IMR-90 (cell line): ENCODE data around the gene WIPF2. TPM values are rescaled to one million over a fixed set of nuclear protein-coding genes. Genes with fewer than 3 reads are reported as not detected.

Source experiments
- ATAC-seq: fragments of 200-7000 bp; cut with Tn5 transposase; 2 replicates; pipeline ENCODE4 v1.9.1; 2020; ENCODE audit warnings: low read depth, mild to moderate bottlenecking, moderate library complexity
- BruUV-seq: library from RNA; stranded (reverse); fragments of 400-500 nt; replicated peaks from 2 replicates; lab custom pipeline; 2021; lab: Mats Ljungman, UMichigan
- CTCF ChIA-PET: fragments of 300-600 bp; formaldehyde crosslinking; extraction: SDS; loops from one replicate; lab custom pipeline; 2021; ENCODE audit warnings: antibody characterized with exemption; lab: Yijun Ruan, JAX
- POLR2A ChIA-PET: fragments of 300-600 bp; sonication (Branson Sonifier 250); formaldehyde crosslinking; loops from one replicate; lab custom pipeline; 2022; ENCODE audit warnings: antibody characterized with exemption; ENCODE audit not compliant: unreplicated experiment; lab: Charles Lee
- DNase-seq: peaks from one replicate; pipeline ENCODE4 v3.0.0; 2013
- H2AFZ ChIP-seq: replicated peaks from 2 replicates; pipeline ENCODE3; 2013; ENCODE audit warnings: low read length, mild to moderate bottlenecking; ENCODE audit not compliant: poor library complexity
- H2AK5ac ChIP-seq: 2 replicates; pipeline ENCODE4 v1.6.1; 2013; ENCODE audit warnings: low read depth, low read length, inconsistent platforms
- H2AK9ac ChIP-seq: replicated peaks from 2 replicates; pipeline ENCODE3; 2013; ENCODE audit warnings: mild to moderate bottlenecking, low read depth, low read length, moderate library complexity; ENCODE audit not compliant: poor library complexity
- H2BK120ac ChIP-seq: 2 replicates; pipeline ENCODE4 v1.6.1; 2013; ENCODE audit warnings: low read depth, low read length, inconsistent platforms
- H2BK15ac ChIP-seq: 3 replicates; pipeline ENCODE4 v1.6.1; 2013; ENCODE audit warnings: low read depth, low read length, inconsistent platforms
- H2BK20ac ChIP-seq: 2 replicates; pipeline ENCODE4 v1.6.1; 2013; ENCODE audit warnings: low read depth, mild to moderate bottlenecking, inconsistent platforms, low read length, moderate library complexity
- H2BK5ac ChIP-seq: 2 replicates; pipeline ENCODE4 v1.6.1; 2013; ENCODE audit warnings: mild to moderate bottlenecking, low read depth, low read length, inconsistent platforms; ENCODE audit not compliant: poor library complexity, severe bottlenecking
- H3K14ac ChIP-seq: replicated peaks from 2 replicates; pipeline ENCODE4 v1.6.1; 2013; ENCODE audit warnings: low read depth, low read length, inconsistent platforms
- H3K18ac ChIP-seq: 2 replicates; pipeline ENCODE4 v1.6.1; 2013; ENCODE audit warnings: low read depth, low read length, control low read depth
- H3K23ac ChIP-seq: 2 replicates; pipeline ENCODE4 v1.6.1; 2013; ENCODE audit warnings: low read depth, low read length, inconsistent platforms
- H3K27ac ChIP-seq: 2 replicates; pipeline ENCODE4 v1.5.1; 2013; ENCODE audit warnings: mild to moderate bottlenecking, control low read depth, low read length; ENCODE audit not compliant: insufficient read depth
- H3K27me3 ChIP-seq: 2 replicates; pipeline ENCODE4 v1.6.1; 2013; ENCODE audit warnings: low read length; ENCODE audit not compliant: control insufficient read depth, insufficient read depth
- H3K36me3 ChIP-seq: 2 replicates; pipeline ENCODE4 v1.6.1; 2013; ENCODE audit warnings: low read length, mixed read lengths; ENCODE audit not compliant: control insufficient read depth, insufficient read depth
- H3K4ac ChIP-seq: 2 replicates; pipeline ENCODE4 v1.6.1; 2013; ENCODE audit warnings: low read depth, low read length, inconsistent platforms
- H3K4me1 ChIP-seq: 2 replicates; pipeline ENCODE4 v1.6.1; 2013; ENCODE audit warnings: low read length, mixed read lengths; ENCODE audit not compliant: control insufficient read depth, insufficient read depth
- H3K4me2 ChIP-seq: 2 replicates; pipeline ENCODE4 v1.6.1; 2013; ENCODE audit warnings: low read depth, mild to moderate bottlenecking, control low read depth, low read length, moderate library complexity
- H3K4me3 ChIP-seq: 2 replicates; pipeline ENCODE4 v1.5.1; 2013; ENCODE audit warnings: low read depth, mild to moderate bottlenecking, control low read depth, low read length, moderate library complexity; ENCODE audit not compliant: insufficient read depth
- H3K56ac ChIP-seq: 2 replicates; pipeline ENCODE4 v1.6.1; 2013; ENCODE audit warnings: low read length, inconsistent platforms; ENCODE audit not compliant: insufficient read depth; ENCODE audit errors: extremely low read depth
- H3K79me1 ChIP-seq, 2 experiments: 2 replicates each; pipeline ENCODE4 v1.6.1; 2013; ENCODE audit warnings: low read length in 2 of 2, inconsistent platforms in 1 of 2, low read depth in 1 of 2
- H3K9ac ChIP-seq: 2 replicates; pipeline ENCODE4 v1.6.1; 2013; ENCODE audit warnings: low read depth, low read length, control low read depth
- H3K9me1 ChIP-seq: 2 replicates; pipeline ENCODE4 v1.6.1; 2013; ENCODE audit warnings: low read length, inconsistent platforms; ENCODE audit not compliant: insufficient read depth
- H3K9me3 ChIP-seq: 2 replicates; pipeline ENCODE4 v1.6.1; 2013; ENCODE audit warnings: low read length; ENCODE audit not compliant: control insufficient read depth, insufficient read depth
- H4K20me1 ChIP-seq: 2 replicates; pipeline ENCODE4 v1.6.1; 2013; ENCODE audit warnings: low read length, inconsistent platforms; ENCODE audit not compliant: insufficient read depth
- H4K5ac ChIP-seq: 2 replicates; pipeline ENCODE4 v1.6.1; 2013; ENCODE audit warnings: mild to moderate bottlenecking, low read depth, low read length, control low read depth
- H4K8ac ChIP-seq, 2 experiments: 2 replicates each; pipeline ENCODE4 v1.6.1; 2013; ENCODE audit warnings: low read depth in 2 of 2, low read length in 2 of 2, control low read depth in 1 of 2, inconsistent platforms in 1 of 2
- H4K91ac ChIP-seq: 2 replicates; pipeline ENCODE4 v1.6.1; 2013; ENCODE audit warnings: low read depth, low read length, inconsistent platforms; ENCODE audit not compliant: insufficient read depth
- BHLHE40 ChIP-seq: fragments of 150-350 bp; IDR thresholded peaks from 2 replicates; pipeline ENCODE4 v1.6.1; 2016; ENCODE audit warnings: mild to moderate bottlenecking, low read depth, low read length
- CEBPB ChIP-seq: IDR thresholded peaks from 2 replicates; pipeline ENCODE4 v1.6.1; 2012; ENCODE audit warnings: low read depth, low read length, improper control_type of control experiment
- CHD1 ChIP-seq: IDR thresholded peaks from 2 replicates; pipeline ENCODE4 v1.6.1; 2012; ENCODE audit warnings: low read depth, low read length, improper control_type of control experiment
- FOS ChIP-seq: fragments of 150-350 bp; IDR thresholded peaks from 2 replicates; pipeline ENCODE4 v1.6.1; 2016; ENCODE audit warnings: low read depth, low read length
- MAFK ChIP-seq: IDR thresholded peaks from 2 replicates; pipeline ENCODE4 v1.6.1; 2012; ENCODE audit warnings: low read depth, low read length, improper control_type of control experiment
- MXI1 ChIP-seq: IDR thresholded peaks from 2 replicates; pipeline ENCODE4 v1.6.1; 2012; ENCODE audit warnings: low read depth, mild to moderate bottlenecking, low read length, moderate library complexity, borderline replicate concordance
- RFX5 ChIP-seq: IDR thresholded peaks from 2 replicates; pipeline ENCODE4 v1.8.0; 2012; ENCODE audit warnings: low read depth, mild to moderate bottlenecking, low read length, moderate library complexity
- SMC3 ChIP-seq: fragments of 150-350 bp; IDR thresholded peaks from 2 replicates; pipeline ENCODE4 v1.6.1; 2016; ENCODE audit warnings: low read depth, mild to moderate bottlenecking, antibody characterized with exemption, low read length, moderate library complexity
- WGBS, 2 experiments: methylation state at CpG; one replicate each; pipeline versions ENCODE4 v1.1.5 to v1.1.7; 2013; ENCODE audit warnings: missing lambda C conversion rate in 2 of 2; ENCODE audit not compliant: insufficient read length in 1 of 2; ENCODE audit errors: extremely low coverage in 2 of 2; 5-methylcytosine and 5-hydroxymethylcytosine counted together
- dilution Hi-C: fragments of 300-500 bp; cut with HindIII; formaldehyde crosslinking; loops from one replicate; pipeline ENCODE4 v1.14.3; 2018; ENCODE audit warnings: low sequenced_read_pairs; ENCODE audit not compliant: unreplicated experiment
- in situ Hi-C: fragments of 300-500 bp; cut with MboI; formaldehyde crosslinking; loops from 3 replicates; pipeline ENCODE4 v1.14.3; 2019; ENCODE audit warnings: low sequenced_read_pairs, inconsistent platforms, mixed read lengths
- intact Hi-C: fragments of 100-400 bp; cut with micrococcal nuclease; formaldehyde crosslinking; loops from 2 replicates; pipeline ENCODE4 v1.10.0; 2022
- polyA plus RNA-seq, 3 experiments: library from polyadenylated mRNA; depleted of rRNA; stranded (reverse); fragments of >200 nt; gene quantifications; 2 replicates each; pipeline ENCODE4 v1.2.3, GENCODE V29; 2012; ENCODE audit warnings: low replicate concordance in 1 of 3
- total RNA-seq: library from RNA; depleted of rRNA; stranded (reverse); fragments of >200 nt; gene quantifications from 2 replicates; pipeline ENCODE4 v1.2.3, GENCODE V29; 2012
- TF ChIP-seq, protein P1 (sequence below): fragments of 150-350 bp; IDR thresholded peaks from 2 replicates; pipeline ENCODE4 v1.6.1; 2016; ENCODE audit warnings: low read depth, mild to moderate bottlenecking, low read length, moderate library complexity, borderline replicate concordance
- TF ChIP-seq, protein P2 (sequence below): fragments of 150-350 bp; IDR thresholded peaks from 2 replicates; pipeline ENCODE4 v1.6.1; 2017; ENCODE audit warnings: mild to moderate bottlenecking, antibody characterized with exemption, low read length, low read depth

The WIPF2 gene
- total and polyA plus RNA-seq, 2 of the 4 experiments (the other 2 are of a cell fraction) = 2.0 to 8.9 TPM

DNA sequence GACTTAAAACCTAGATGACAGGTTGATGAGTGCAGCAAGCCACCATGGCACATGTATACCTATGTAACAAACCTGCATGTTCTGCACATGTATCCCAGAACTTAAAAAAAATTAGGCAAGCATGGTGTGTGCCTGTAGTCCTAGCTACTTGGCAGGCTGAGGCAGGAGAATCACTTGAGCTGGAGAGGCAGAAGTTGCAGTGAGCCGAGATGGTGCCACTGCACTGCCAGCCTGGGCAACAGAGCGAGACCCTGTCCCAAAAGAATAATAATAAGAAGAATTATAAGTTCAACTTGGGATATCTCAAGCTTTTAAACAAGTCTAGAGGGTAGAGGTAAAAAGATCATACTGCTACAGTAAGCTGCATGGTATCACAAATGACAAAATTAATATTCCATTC is 78.4 kb downstream of the WIPF2 start:
- TF ChIP-seq SMC3 = no peak
- TF ChIP-seq RFX5 = no peak
- no peak for TF ChIP-seq CEBPB
- no peak for TF ChIP-seq FOS
- TF ChIP-seq, protein P1, sequence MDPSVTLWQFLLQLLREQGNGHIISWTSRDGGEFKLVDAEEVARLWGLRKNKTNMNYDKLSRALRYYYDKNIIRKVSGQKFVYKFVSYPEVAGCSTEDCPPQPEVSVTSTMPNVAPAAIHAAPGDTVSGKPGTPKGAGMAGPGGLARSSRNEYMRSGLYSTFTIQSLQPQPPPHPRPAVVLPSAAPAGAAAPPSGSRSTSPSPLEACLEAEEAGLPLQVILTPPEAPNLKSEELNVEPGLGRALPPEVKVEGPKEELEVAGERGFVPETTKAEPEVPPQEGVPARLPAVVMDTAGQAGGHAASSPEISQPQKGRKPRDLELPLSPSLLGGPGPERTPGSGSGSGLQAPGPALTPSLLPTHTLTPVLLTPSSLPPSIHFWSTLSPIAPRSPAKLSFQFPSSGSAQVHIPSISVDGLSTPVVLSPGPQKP = no peak
- TF ChIP-seq BHLHE40 = no peak
- TF ChIP-seq, protein P2, sequence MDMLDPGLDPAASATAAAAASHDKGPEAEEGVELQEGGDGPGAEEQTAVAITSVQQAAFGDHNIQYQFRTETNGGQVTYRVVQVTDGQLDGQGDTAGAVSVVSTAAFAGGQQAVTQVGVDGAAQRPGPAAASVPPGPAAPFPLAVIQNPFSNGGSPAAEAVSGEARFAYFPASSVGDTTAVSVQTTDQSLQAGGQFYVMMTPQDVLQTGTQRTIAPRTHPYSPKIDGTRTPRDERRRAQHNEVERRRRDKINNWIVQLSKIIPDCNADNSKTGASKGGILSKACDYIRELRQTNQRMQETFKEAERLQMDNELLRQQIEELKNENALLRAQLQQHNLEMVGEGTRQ = no peak
- no peak for TF ChIP-seq MXI1
- TF ChIP-seq CHD1 = no peak
- no peak for TF ChIP-seq MAFK
- H3K56ac ChIP-seq = no peak overlapping the region
- no peak for ATAC-seq
- H2BK120ac ChIP-seq = no peak overlapping the region; the same call in 1 of the 2 replicates
- H3K14ac ChIP-seq = no peak overlapping the region
- no peak overlapping the region for H4K5ac ChIP-seq
- no peak overlapping the region for H2AK9ac ChIP-seq
- dilution Hi-C loops (no loop called here), intact Hi-C loops (no loop called here), in situ Hi-C loops (no loop called here)
- ChIA-PET POLR2A (no interaction called here), CTCF (no interaction called here)
- H3K4me1 ChIP-seq = peaks cover 4% of the 10 kb centered on the region; the same call in 1 of the 2 replicates
- DNase-seq = no peak
- H3K27ac ChIP-seq = no peak overlapping the region
- no peaks in the 10 kb centered on the region for H3K9me3 ChIP-seq
- H3K36me3 ChIP-seq = peaks cover 2% of the 10 kb centered on the region
- H2BK15ac ChIP-seq = no peak overlapping the region
- H3K9me1 ChIP-seq = peaks cover 3% of the 10 kb centered on the region
- no peak overlapping the region for H2AFZ ChIP-seq
- H2BK20ac ChIP-seq = no peak overlapping the region; the same call in 1 of the 2 replicates
- H4K91ac ChIP-seq = no peak overlapping the region
- H4K20me1 ChIP-seq = no peaks in the 10 kb centered on the region
- no peaks in the 10 kb centered on the region for H3K27me3 ChIP-seq
- no peak overlapping the region for H3K23ac ChIP-seq
- WGBS, 2 experiments = no CpG with 5 or more reads among the region's 2 CpGs
- no peak overlapping the region for H3K4ac ChIP-seq
- no peak overlapping the region for H3K9ac ChIP-seq
- H3K4me3 ChIP-seq = no peak overlapping the region
- no TSS peak for BruUV-seq
- H2BK5ac ChIP-seq = no peak overlapping the region
- no peak overlapping the region for H3K18ac ChIP-seq
- H2AK5ac ChIP-seq = no peak overlapping the region
- no peak overlapping the region for H3K4me2 ChIP-seq
- H3K79me1 ChIP-seq = peaks cover 3 to 13% of the 10 kb centered on the region in 2 experiments; a peak in 3 of 4 replicates
- H4K8ac ChIP-seq = no peak overlapping the region
